Epidermal melanocyte (primary cell): ENCODE measurements around the gene TXNRD2.
A peak's percentile ranks its signal among the peaks of the same experiment; 100 is the strongest.

Source experiments
- DNase-seq: peaks from one replicate; pipeline ENCODE4 v3.0.0; 2011; ENCODE audit warnings: low spot score; ENCODE audit not compliant: insufficient read length

TXNRD2 gene

GRCh38 chr22:19980766-19981165 is 39.1 kb upstream of the TXNRD2 start:
- DNase-seq: no peak

- DNase-seq: no peak
These were observed 38.3 kb upstream of the TXNRD2 start for GRCh38 chr22:19979712-19980493.

- DNase-seq: no peak
These were observed 37.1 kb upstream of the TXNRD2 start for GRCh38 chr22:19978748-19979147.

- no peak for DNase-seq
These were observed 36.0 kb upstream of the TXNRD2 start for GRCh38 chr22:19977296-19978243.

- DNase-seq: no peak
These were observed 35.1 kb upstream of the TXNRD2 start for GRCh38 chr22:19976671-19977070.

- no peak for DNase-seq
These were observed 34.1 kb upstream of the TXNRD2 start for GRCh38 chr22:19975707-19976035.

- DNase-seq: no peak
These were observed 33.5 kb upstream of the TXNRD2 start for GRCh38 chr22:19974935-19975706.

- DNase-seq: peak; percentile 70
These were observed 32.7 kb upstream of the TXNRD2 start for GRCh38 chr22:19974268-19974861.

- DNase-seq: no peak
These were observed 32.1 kb upstream of the TXNRD2 start for GRCh38 chr22:19973551-19974267.

- DNase-seq: no peak
These were observed 31.3 kb upstream of the TXNRD2 start for GRCh38 chr22:19972652-19973550.

- DNase-seq: no peak
These were observed 30.6 kb upstream of the TXNRD2 start for GRCh38 chr22:19972251-19972650.

- no peak for DNase-seq
These were observed 29.9 kb upstream of the TXNRD2 start for GRCh38 chr22:19971276-19972124.

- DNase-seq: peak; percentile 89
These were observed 29.1 kb upstream of the TXNRD2 start for GRCh38 chr22:19970479-19971275.

- no peak for DNase-seq
These were observed 28.4 kb upstream of the TXNRD2 start for GRCh38 chr22:19970031-19970478.

GRCh38 chr22:19969141-19969928 is 27.7 kb upstream of the TXNRD2 start:
- no peak for DNase-seq

GRCh38 chr22:19968450-19968891 is 26.9 kb upstream of the TXNRD2 start:
- no peak for DNase-seq
